MM.1S (cell line): ENCODE data around the gene ASB2.

Experiments used
- CTCF ChIP-seq: fragments of 300-600 bp; sonication (generic); IDR thresholded peaks from 2 replicates; pipeline ENCODE4 v1.5.1; 2016; ENCODE audit warnings: antibody characterized with exemption, low read length, mixed read lengths
- EZH2 ChIP-seq: fragments of 300-600 bp; sonication (generic); optimal IDR thresholded peaks from 2 replicates; pipeline ENCODE3; 2017; ENCODE audit warnings: low read depth, mild to moderate bottlenecking, antibody characterized with exemption, low read length, mixed read lengths
- EZH2phosphoT487 ChIP-seq: fragments of 300-600 bp; sonication (generic); IDR thresholded peaks from 2 replicates; pipeline ENCODE4 v1.6.1; 2018; ENCODE audit warnings: antibody characterized with exemption, low read length

- no peak for TF ChIP-seq EZH2
- no peak for TF ChIP-seq CTCF
- TF ChIP-seq EZH2phosphoT487: no peak
Measured at GRCh38 chr14:93959239-93960107, 16.9 kb downstream of the ASB2 start.
